Heart right ventricle (tissue), 16 donors: ENCODE results near the gene CACNA1A. TPM values are rescaled to one million over a fixed set of nuclear protein-coding genes. Genes with fewer than 3 reads are reported as not detected.
"Not testable (repeated sequence)": the region's sequence is repeated elsewhere in the genome, so short reads cannot be mapped to it uniquely, and the experiment has no call there.

Experiments used
- ATAC-seq, 8 donors: fragments of 200-7000 bp; cut with Tn5 transposase; one replicate each; pipeline ENCODE4 v1.9.1; 2020; ENCODE audit warnings: mild to moderate bottlenecking in 8 of 8, moderate library complexity in 8 of 8, moderate number of reproducible peaks in 1 of 8
- DNase-seq, 2 donors: peaks; one replicate each; pipeline ENCODE4 v3.0.0-alpha.2; 2020
- H3K27ac ChIP-seq, 10 donors: fragments of 200-600 bp; sonication (generic) in 2 of 10; one replicate each; pipeline versions ENCODE4 v1.5.0 to v1.8.0; 2020 to 2022; ENCODE audit warnings: mild to moderate bottlenecking in 3 of 10
- H3K27me3 ChIP-seq, 7 donors: fragments of 200-600 bp; one replicate each; pipeline ENCODE4 v1.8.0; 2021 to 2022; ENCODE audit warnings: mild to moderate bottlenecking in 2 of 7
- H3K36me3 ChIP-seq, 9 donors: fragments of 200-600 bp; sonication (generic) in 1 of 9; one replicate each; pipeline versions ENCODE4 v1.5.0 to v1.8.0; 2020 to 2022; ENCODE audit warnings: mild to moderate bottlenecking in 2 of 9
- H3K4me1 ChIP-seq, 9 donors: fragments of 200-600 bp; sonication (generic) in 1 of 9; one replicate each; pipeline versions ENCODE4 v1.5.0 to v1.8.0; 2020 to 2022; ENCODE audit warnings: mild to moderate bottlenecking in 4 of 9
- H3K4me3 ChIP-seq, 10 donors: fragments of 200-600 bp; sonication (generic) in 2 of 10; one replicate each; pipeline versions ENCODE4 v1.5.0 to v1.8.0; 2020 to 2022; ENCODE audit warnings: mild to moderate bottlenecking in 7 of 10, moderate library complexity in 2 of 10
- H3K9me3 ChIP-seq, 11 donors: fragments of 200-600 bp in 10 of 11; sonication (generic) in 2 of 11; one replicate each; pipeline versions ENCODE4 v1.5.0 to v1.8.0; 2013 to 2022; ENCODE audit warnings: mild to moderate bottlenecking in 2 of 11, control low read depth in 1 of 11, moderate library complexity in 1 of 11
- CTCF ChIP-seq, 9 donors: fragments of 200-600 bp; sonication (generic) in 2 of 9; IDR thresholded peaks; one replicate each; pipeline versions ENCODE4 v1.5.0 to v1.8.0; 2021 to 2022; ENCODE audit warnings: antibody characterized with exemption in 9 of 9, mild to moderate bottlenecking in 5 of 9, moderate library complexity in 1 of 9
- WGBS, 2 donors: extraction: QIAGEN DNeasy Blood & Tissue Kit; methylation state at CpG; one replicate each; pipeline ENCODE4 v1.1.7; 2013; ENCODE audit warnings: inconsistent platforms in 1 of 2; 5-methylcytosine and 5-hydroxymethylcytosine counted together
- intact Hi-C, 10 donors: fragments of 100-400 bp; cut with DNase I; formaldehyde crosslinking; loops; one replicate each; pipeline versions ENCODE4 v1.11.1 to v1.14.2; 2022
- polyA plus RNA-seq, 2 donors: library from polyadenylated mRNA; stranded (reverse); fragments of 200-250 nt; gene quantifications; one replicate each; pipeline ENCODE4 v1.2.3, GENCODE V29; 2013
- total RNA-seq, 10 donors: library from RNA; stranded (reverse); fragmentation: NEBNext Ultra II Directional in 3 of 10; extraction: Animal tissue kit (Norgen Biotek cat#: 25700) in 3 of 10; gene quantifications; one replicate each; pipeline versions ENCODE4 v1.2.1 to v1.2.4, GENCODE V29; 2021 to 2023
- donor health status: Arrhythmogenic right ventricular cardiomyopathy.
- donor health status: ischemic (EF 13 %, LVEDD 7.1; RV severe dilation, severe dysfunction).
- donor health status: healthy with polysubstance abuse.
- donor health status: DM: no; HTN: yes; CAD: no.
- donor health status: DM: no; HTN: no; CAD: no.
- donor health status: ischemic (EF 25% LVEDD 6.9; RV normal size, moderate dysfunction).
- donor health status: ischemic (EF 25% LVEDD 5.7; RV mildly dilated, moderate dysfunction).
- donor health status: healthy.
- donor health status: DM: yes; HTN: yes; CAD: no.
- donor health status: Ischemic cardiomyopathy.
- donor health status: ischemic (EF 35%, LVEDD 5.7; RV mildly dilated, moderate dysfunction).
- donor health status: nonischemic (EF 11% LVEDD 7.7; RV severe dilation, severe dysfunction).
- donor health status: DM: yes; HTN: yes; CAD: no.
- donor health status: PGD.
- donor health status: ischemic (EF 29% LVEDD 5.4; RV normal size, mild dysfunction).
- donor health status: nonischemic (EF 23%, LVEDD 6.1; RV moderate dilation, normal function).

Gene CACNA1A
- total and polyA plus RNA-seq, 12 donors: 0.21 to 2.3 (median 0.66) TPM

- Histone ChIP-seq H3K36me3 (no peaks in the 10 kb centered on the region), H3K27me3 (no peaks in the 10 kb centered on the region), H3K4me3 (no peak overlapping the region), H3K9me3 (peaks cover 0 to 13% (median 0%) of the 10 kb centered on the region in 11 donors), H3K4me1 (peaks cover 0 to 4% (median 0%) of the 10 kb centered on the region in 9 donors), H3K27ac (no peak overlapping the region)
- no peak for ATAC-seq
- no peak for TF ChIP-seq CTCF (IDR thresholded peaks at IDR 0.05)
- 87% methylated on average over 15 of the region's 15 CpGs for WGBS, 2 donors
- intact Hi-C loops: loop anchor here in 4 of 10 donors (10.0 kb wide), 2 partner anchors 142 to 152 kb away; partner anchors contain the start of genes NACC1 (in 1 of the 4) and TRMT1 (in 1 of the 4)
- no peak for DNase-seq
Observed at GRCh38 chr19:13267131-13267530, 239.1 kb downstream of the CACNA1A start.

- no peaks in the 10 kb centered on the region for H3K9me3 ChIP-seq
- peaks cover 0 to 18% (median 0%) of the 10 kb centered on the region in 9 donors for H3K4me1 ChIP-seq
- TF ChIP-seq CTCF (IDR thresholded peaks at IDR 0.05): peak in 8 of 9 donors; percentile 39 to 76 (median 66)
- no peak for DNase-seq
- H3K27me3 ChIP-seq: peaks cover 0 to 5% (median 0%) of the 10 kb centered on the region in 7 donors
- no peaks in the 10 kb centered on the region for H3K36me3 ChIP-seq
- intact Hi-C loops: loop anchor here in 8 of 10 donors (1.0 to 10.0 kb wide), 11 partner anchors 65 to 285 kb away; partner anchors contain the start of genes IER2 (in 2 of the 8), STX10 (in 2 of the 8), NACC1 (in 1 of the 8) and TRMT1 (in 1 of the 8)
- no peak overlapping the region for H3K4me3 ChIP-seq
- peak; percentile 33 to 75 (median 58) for ATAC-seq
- H3K27ac ChIP-seq: no peak overlapping the region
- 51 to 53% methylated on average over 8 of the region's 8 CpGs for WGBS, 2 donors
Observed at GRCh38 chr19:13262450-13262849, 243.8 kb downstream of the CACNA1A start.

GRCh38 chr19:13260883-13261653, 245.2 kb downstream of the CACNA1A start:
- Histone ChIP-seq H3K36me3 (no peaks in the 10 kb centered on the region), H3K27me3 (peaks cover 0 to 14% (median 0%) of the 10 kb centered on the region in 7 donors), H3K4me3 (no peak overlapping the region), H3K9me3 (peaks cover 0 to 6% (median 0%) of the 10 kb centered on the region in 11 donors), H3K27ac (no peak overlapping the region), H3K4me1 (peaks cover 0 to 18% (median 0%) of the 10 kb centered on the region in 9 donors)
- intact Hi-C loops: loop anchor here in 8 of 10 donors (2.0 to 10.0 kb wide), 9 partner anchors 64 to 284 kb away; partner anchors contain the start of genes IER2 (in 3 of the 8), STX10 (in 3 of the 8), NACC1 (in 1 of the 8) and TRMT1 (in 1 of the 8)
- 70% methylated on average over 9 of the region's 9 CpGs for WGBS, 2 donors
- ATAC-seq (peak in 3 of 8 donors; percentile 31 to 80 (median 43)), DNase-seq (no peak)
- no peak for TF ChIP-seq CTCF (IDR thresholded peaks at IDR 0.05)

- peaks cover 0 to 14% (median 4%) of the 10 kb centered on the region in 7 donors for H3K27me3 ChIP-seq
- H3K9me3 ChIP-seq: peaks cover 0 to 6% (median 0%) of the 10 kb centered on the region in 11 donors
- ATAC-seq (no peak), DNase-seq (no peak)
- peaks cover 0 to 14% (median 0%) of the 10 kb centered on the region in 9 donors for H3K4me1 ChIP-seq
- no peaks in the 10 kb centered on the region for H3K36me3 ChIP-seq
- TF ChIP-seq CTCF (IDR thresholded peaks at IDR 0.05): no peak
- H3K4me3 ChIP-seq: no peak overlapping the region
- no peak overlapping the region for H3K27ac ChIP-seq
- 89 to 96% methylated on average over 2 of the region's 2 CpGs for WGBS, 2 donors
- intact Hi-C loops: loop anchor here in 3 of 10 donors (5.0 to 10.0 kb wide), 3 partner anchors 60 to 282 kb away; no protein-coding TSS in a partner anchor
Observed at GRCh38 chr19:13256918-13257317, 249.4 kb downstream of the CACNA1A start.

- intact Hi-C loops: loop anchor here in 3 of 10 donors (5.0 to 10.0 kb wide), 3 partner anchors 59 to 282 kb away; no protein-coding TSS in a partner anchor
- not testable (repeated sequence) for H3K4me1 ChIP-seq, H3K36me3 ChIP-seq, H3K9me3 ChIP-seq, ATAC-seq, H3K27ac ChIP-seq, DNase-seq, H3K4me3 ChIP-seq
- H3K27me3 ChIP-seq: peaks cover 0 to 14% (median 4%) of the 10 kb centered on the region in 7 donors
- WGBS, 2 donors: 93 to 95% methylated on average over 1 of the region's 1 CpG
Observed at GRCh38 chr19:13256398-13256797, 249.9 kb downstream of the CACNA1A start.
